ENCODE results near the gene PRSS21. TPM values are rescaled to one million over a fixed set of nuclear protein-coding genes. Genes with fewer than 3 reads are reported as not detected.
A peak's percentile ranks its signal among the peaks of the same experiment; 100 is the strongest.

Gene PRSS21
- total and polyA plus RNA-seq, 10 of the 15 experiments (the other 5 are each of a cell fraction or from before 2014, with no cell fraction given) = 5.3 to 73.4 (median 40.1) TPM; not detected in 1

DNA sequence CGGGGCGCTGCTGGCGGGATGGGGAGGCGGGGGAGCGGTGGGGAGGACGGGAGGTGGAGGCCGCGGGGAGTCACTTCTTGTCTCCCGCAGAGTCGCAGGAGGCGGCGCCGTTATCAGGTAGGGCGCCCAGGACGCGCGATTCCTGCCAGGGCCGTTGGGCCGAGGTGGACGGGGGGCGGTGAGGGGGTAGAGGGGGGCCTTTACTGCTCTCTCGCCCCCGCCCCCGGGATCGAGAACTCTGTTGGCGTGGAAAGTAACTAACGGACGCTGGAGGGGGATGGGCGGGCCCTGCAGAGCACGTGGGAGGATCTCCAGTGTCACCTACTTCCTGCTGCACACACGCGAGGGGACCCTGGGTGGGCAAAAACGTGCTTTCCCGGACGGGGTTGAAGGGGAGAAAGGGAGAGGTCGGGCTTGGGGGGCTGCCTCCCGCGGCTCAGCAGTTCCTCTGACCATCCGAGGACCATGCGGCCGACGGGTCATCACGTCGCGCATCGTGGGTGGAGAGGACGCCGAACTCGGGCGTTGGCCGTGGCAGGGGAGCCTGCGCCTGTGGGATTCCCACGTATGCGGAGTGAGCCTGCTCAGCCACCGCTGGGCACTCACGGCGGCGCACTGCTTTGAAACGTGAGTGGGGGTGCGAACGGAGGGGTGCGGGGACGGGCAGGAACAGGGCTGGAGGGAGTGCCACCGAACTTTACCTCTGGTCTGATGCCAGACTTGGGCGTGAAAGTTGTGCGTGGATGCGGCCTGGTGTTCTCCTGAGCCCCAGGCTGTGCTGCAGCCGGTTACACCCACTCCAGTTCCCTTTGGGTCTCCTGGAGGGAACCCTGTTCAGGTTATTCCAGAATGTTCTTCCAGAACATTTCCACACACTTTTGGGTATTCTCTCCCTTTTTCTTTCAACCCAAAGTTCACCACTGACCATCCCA, 569 bp downstream of the PRSS21 start:
- H3K27ac ChIP-seq (ENCODE audit: control insufficient read depth, insufficient read depth) = peak overlapping the region; percentile 58; the same call in 1 of the 2 replicates
- peaks cover 0 to 1% of the 10 kb centered on the region in 2 experiments; a peak in 1 of 4 replicates for H3K27me3 ChIP-seq (replicated peaks in 1 of 2; ENCODE audit: control insufficient read depth in 2 of 2, insufficient read depth in 2 of 2, low read length in 1 of 2)
- ChIA-PET RAD21 (ENCODE audit: unreplicated experiment) (no interaction called here), SMC1A (ENCODE audit: uncharacterized antibody, unreplicated experiment) (no interaction called here), POLR2A (no interaction called here), CTCF (no interaction called here)
- no TSS peak for BruUV-seq (replicated peaks)
- whole genome bisulfite sequencing (ENCODE audit: insufficient coverage, insufficient replicate concordance, low lambda C conversion rate, missing lambda C conversion rate) = 31% methylated on average over 39 of the region's 68 CpGs
- no peak overlapping the region; the same call in 1 of the 2 replicates for H2AFZ ChIP-seq (ENCODE audit: control insufficient read depth, low read depth, low read length)
- H3K79me2 ChIP-seq (ENCODE audit: control insufficient read depth, insufficient read depth, low read length) = peaks cover 7% of the 10 kb centered on the region
- H3K9me3 ChIP-seq (replicated peaks; ENCODE audit: control insufficient read depth, insufficient read depth, low read length) = no peaks in the 10 kb centered on the region
- peak overlapping the region; percentile 58; the same call in 1 of the 2 replicates for H3K4me3 ChIP-seq
- H3K9ac ChIP-seq (ENCODE audit: control insufficient read depth, insufficient read depth, low read length) = peak overlapping the region; percentile 65; the same call in 1 of the 2 replicates
- intact Hi-C loops (cut with micrococcal nuclease; ENCODE audit: unreplicated experiment) (no loop called here), in situ Hi-C loops (cut with MboI) (no loop called here)
- no peak for TF ChIP-seq IRF4 (IDR thresholded peaks at IDR 0.05; ENCODE audit: low read depth, low read length)
- no peak for TF ChIP-seq ZNF24 (IDR thresholded peaks at IDR 0.05)
- TF ChIP-seq USF1 (IDR thresholded peaks at IDR 0.05; ENCODE audit: borderline replicate concordance, extremely low read length, insufficient read depth, low read depth, low read length) = peak; percentile 43
- TF ChIP-seq SPI1 (IDR thresholded peaks at IDR 0.05; ENCODE audit: borderline replicate concordance, insufficient read depth, low read depth, low read length) = no peak
- TF ChIP-seq DPF2 (IDR thresholded peaks at IDR 0.05) = no peak
- TF ChIP-seq MYB (IDR thresholded peaks at IDR 0.05; ENCODE audit: borderline replicate concordance, low read depth, low read length) = no peak
- TF ChIP-seq NFYA (IDR thresholded peaks at IDR 0.05; ENCODE audit: borderline replicate concordance, low read depth, low read length) = no peak
- no peak for TF ChIP-seq MTA3 (IDR thresholded peaks at IDR 0.05; ENCODE audit: borderline replicate concordance, low read length)
- no peak for TF ChIP-seq POLR2AphosphoS2 (IDR thresholded peaks at IDR 0.05; ENCODE audit: low read depth, low read length)
- TF ChIP-seq EGR1 (IDR thresholded peaks at IDR 0.05; ENCODE audit: borderline replicate concordance in 1 of 2, low read depth in 2 of 2, low read length in 2 of 2) = peak in 1 of 2 experiments; percentile 34; a peak in 1 of 3 replicates
- TF ChIP-seq ASH2L (IDR thresholded peaks at IDR 0.05; ENCODE audit: borderline replicate concordance, low read depth) = no peak
- no peak for TF ChIP-seq CEBPB (IDR thresholded peaks at IDR 0.05; ENCODE audit: borderline replicate concordance in 1 of 2, low read depth in 2 of 2, low read length in 2 of 2)
- TF ChIP-seq NKRF (conservative IDR thresholded peaks at IDR 0.05) = no peak
- no peak for FAIRE-seq
- no peaks in the 10 kb centered on the region for H3K4me1 ChIP-seq (ENCODE audit: control insufficient read depth, insufficient read depth, low read length)
- H4K20me1 ChIP-seq (ENCODE audit: control insufficient read depth, insufficient read depth) = no peaks in the 10 kb centered on the region
- 0 out of 2 replicates have a peak overlapping the region, but pooled peaks have one; percentile 30 for H3K4me2 ChIP-seq (ENCODE audit: control insufficient read depth, insufficient read depth)
- no peak for ATAC-seq
- no peaks in the 10 kb centered on the region for H3K36me3 ChIP-seq (ENCODE audit: control insufficient read depth in 2 of 2, insufficient read depth in 2 of 2, low read length in 1 of 2)
- no peak for DNase-seq (ENCODE audit: low read depth, low spot score)

Data from GM12878 (cell line).